ENCODE data around the gene MARCHF3. TPM values are rescaled to one million over a fixed set of nuclear protein-coding genes. Genes with fewer than 3 reads are reported as not detected.

The MARCHF3 gene
- total RNA-seq, 4 donors from 2014 or later, result 1.7 to 13.9 (median 2.5) TPM

GRCh38 chr5:126987271-126987899, 43.0 kb downstream of the MARCHF3 start:
- Histone ChIP-seq H3K4me3 (no peak overlapping the region), H3K27ac (replicated peaks in 1 of 4) (no peak overlapping the region), H3K9me3 (no peaks in the 10 kb centered on the region), H3K36me3 (no peaks in the 10 kb centered on the region), H3K27me3 (no peaks in the 10 kb centered on the region), H3K4me1 (peaks cover 0 to 32% (median 0%) of the 10 kb centered on the region in 4 donors)
- DNase-seq (ENCODE audit: extremely low spot score), result no peak
- TF ChIP-seq POLR2A (IDR thresholded peaks at IDR 0.05; ENCODE audit: low read depth), result no peak
- no peak for TF ChIP-seq POLR2AphosphoS5 (IDR thresholded peaks at IDR 0.05)
- TF ChIP-seq EP300 (IDR thresholded peaks at IDR 0.05), result no peak
- TF ChIP-seq CTCF (IDR thresholded peaks at IDR 0.05), result no peak
- intact Hi-C loops (cut with DNase I), result no loop called here
- WGBS, result 73% methylated on average over 4 of the region's 4 CpGs

- no peak for DNase-seq (ENCODE audit: extremely low spot score)
- intact Hi-C loops (cut with DNase I), result no loop called here
- H3K9me3 ChIP-seq, result no peaks in the 10 kb centered on the region
- H3K4me1 ChIP-seq, result peaks cover 0 to 37% (median 0%) of the 10 kb centered on the region in 4 donors
- H3K27ac ChIP-seq (replicated peaks in 1 of 4), result no peak overlapping the region
- H3K4me3 ChIP-seq, result no peak overlapping the region
- H3K36me3 ChIP-seq, result no peaks in the 10 kb centered on the region
- 93% methylated on average over 2 of the region's 2 CpGs for WGBS
- H3K27me3 ChIP-seq, result no peaks in the 10 kb centered on the region
- TF ChIP-seq EP300 (IDR thresholded peaks at IDR 0.05) (no peak), POLR2A (IDR thresholded peaks at IDR 0.05; ENCODE audit: low read depth) (no peak), CTCF (IDR thresholded peaks at IDR 0.05) (no peak), POLR2AphosphoS5 (IDR thresholded peaks at IDR 0.05) (no peak)
Observed at GRCh38 chr5:126984632-126985031, 45.7 kb downstream of the MARCHF3 start.

GRCh38 chr5:126983874-126984266, 46.5 kb downstream of the MARCHF3 start:
- Histone ChIP-seq H3K9me3 (no peaks in the 10 kb centered on the region), H3K27ac (replicated peaks in 1 of 4) (no peak overlapping the region), H3K36me3 (no peaks in the 10 kb centered on the region), H3K4me3 (no peak overlapping the region), H3K4me1 (peaks cover 0 to 37% (median 0%) of the 10 kb centered on the region in 4 donors), H3K27me3 (no peaks in the 10 kb centered on the region)
- 87% methylated on average over 2 of the region's 2 CpGs for WGBS
- no peak for DNase-seq (ENCODE audit: extremely low spot score)
- TF ChIP-seq EP300 (IDR thresholded peaks at IDR 0.05), result no peak
- no peak for TF ChIP-seq CTCF (IDR thresholded peaks at IDR 0.05)
- intact Hi-C loops (cut with DNase I), result no loop called here

- Histone ChIP-seq H3K9me3 (no peaks in the 10 kb centered on the region), H3K27me3 (no peaks in the 10 kb centered on the region), H3K4me1 (peaks cover 0 to 35% (median 0%) of the 10 kb centered on the region in 4 donors), H3K36me3 (no peaks in the 10 kb centered on the region), H3K4me3 (no peak overlapping the region), H3K27ac (replicated peaks in 1 of 4) (no peak overlapping the region)
- intact Hi-C loops (cut with DNase I), result no loop called here
- WGBS, result 83% methylated on average over 10 of the region's 12 CpGs
- no peak for TF ChIP-seq POLR2AphosphoS5 (IDR thresholded peaks at IDR 0.05)
- TF ChIP-seq CTCF (IDR thresholded peaks at IDR 0.05), result no peak
- TF ChIP-seq POLR2A (IDR thresholded peaks at IDR 0.05; ENCODE audit: low read depth), result no peak
- no peak for TF ChIP-seq EP300 (IDR thresholded peaks at IDR 0.05)
- no peak for DNase-seq (ENCODE audit: extremely low spot score)
Observed at GRCh38 chr5:126982926-126983873, 47.2 kb downstream of the MARCHF3 start.

Measured in esophagus muscularis mucosa (tissue), 4 donors.